Caco-2 (cell line): ENCODE results near the gene DOCK10. TPM values are rescaled to one million over a fixed set of nuclear protein-coding genes. Genes with fewer than 3 reads are reported as not detected.

ENCODE experiments used
- BruUV-seq: library from RNA; stranded (reverse); fragments of 400-500 nt; replicated peaks from 2 replicates; lab custom pipeline; 2021; lab: Mats Ljungman, UMichigan
- CTCF ChIA-PET: fragments of 300-600 bp; sonication (Branson Sonifier 250); formaldehyde crosslinking; loops from one replicate; lab custom pipeline; 2022; ENCODE audit warnings: antibody characterized with exemption; lab: Charles Lee
- POLR2A ChIA-PET: fragments of 300-600 bp; sonication (Branson Sonifier 250); formaldehyde crosslinking; loops from one replicate; lab custom pipeline; 2022; ENCODE audit warnings: antibody characterized with exemption; lab: Charles Lee
- DNase-seq, 2 experiments: peaks; one replicate each; pipeline versions ENCODE4 v3.0.0 to v3.0.0-alpha.2; 2020 to 2022
- H3K27me3 ChIP-seq: replicated peaks from 2 replicates; pipeline ENCODE4 v1.6.0; 2011; ENCODE audit warnings: low read length; ENCODE audit not compliant: control insufficient read depth, insufficient read depth
- H3K36me3 ChIP-seq: 2 replicates; pipeline ENCODE4 v1.5.1; 2011; ENCODE audit warnings: low read length; ENCODE audit not compliant: control insufficient read depth, insufficient read depth
- H3K4me1 ChIP-seq: fragments of 250-450 bp; sonication (Bioruptor Pico); 2 replicates; pipeline ENCODE4 v1.5.1; 2020; ENCODE audit warnings: mild to moderate bottlenecking
- H3K4me3 ChIP-seq: 2 replicates; pipeline ENCODE4 v1.5.1; 2011; ENCODE audit warnings: low read depth, mild to moderate bottlenecking, control low read depth, low read length
- H3K9me3 ChIP-seq: fragments of 250-450 bp; sonication (Bioruptor Pico); 2 replicates; pipeline ENCODE4 v1.5.1; 2020; ENCODE audit warnings: mild to moderate bottlenecking, moderate library complexity
- H3K27ac Mint-ChIP-seq: one replicate; pipeline ENCODE4 v1.8.0; 2022; ENCODE audit warnings: mixed read lengths; ENCODE audit not compliant: unreplicated experiment
- H3K27me3 Mint-ChIP-seq: one replicate; pipeline ENCODE4 v1.8.0; 2022; ENCODE audit warnings: mixed read lengths; ENCODE audit not compliant: insufficient read depth, unreplicated experiment
- H3K36me3 Mint-ChIP-seq: one replicate; pipeline ENCODE4 v1.8.0; 2022; ENCODE audit warnings: mild to moderate bottlenecking, mixed read lengths; ENCODE audit not compliant: insufficient read depth, unreplicated experiment
- H3K4me1 Mint-ChIP-seq: one replicate; pipeline ENCODE4 v1.8.0; 2022; ENCODE audit warnings: low read depth, mixed read lengths; ENCODE audit not compliant: unreplicated experiment
- H3K4me3 Mint-ChIP-seq: one replicate; pipeline ENCODE4 v1.8.0; 2022; ENCODE audit warnings: mild to moderate bottlenecking, moderate library complexity, mixed read lengths; ENCODE audit not compliant: unreplicated experiment
- H3K9me3 Mint-ChIP-seq: one replicate; pipeline ENCODE4 v1.8.0; 2022; ENCODE audit warnings: mixed read lengths; ENCODE audit not compliant: unreplicated experiment
- intact Hi-C: fragments of 100-400 bp; cut with micrococcal nuclease; formaldehyde crosslinking; loops from one replicate; pipeline ENCODE4 v1.10.0; 2022; ENCODE audit not compliant: unreplicated experiment
- total RNA-seq: library from RNA; stranded (reverse); gene quantifications from 2 replicates; pipeline ENCODE4 v1.2.3, GENCODE V29; 2022
- TF ChIP-seq, protein P1 (sequence below), 2 experiments: fragments of 200-600 bp in 1 of 2; IDR thresholded peaks; 1 replicate in 1 of 2; 2 replicates in 1 of 2; pipeline versions ENCODE4 v1.5.1 to v1.8.0; 2011 to 2022; ENCODE audit warnings: antibody characterized with exemption in 1 of 2, control low read depth in 1 of 2, inconsistent platforms in 1 of 2, low read depth in 1 of 2, low read length in 1 of 2, mild to moderate bottlenecking in 1 of 2, moderate library complexity in 1 of 2; ENCODE audit not compliant: insufficient read depth in 1 of 2, severe bottlenecking in 1 of 2, unreplicated experiment in 1 of 2

DOCK10 gene
- total RNA-seq, 1 experiment from 2014 or later, result not detected

DNA sequence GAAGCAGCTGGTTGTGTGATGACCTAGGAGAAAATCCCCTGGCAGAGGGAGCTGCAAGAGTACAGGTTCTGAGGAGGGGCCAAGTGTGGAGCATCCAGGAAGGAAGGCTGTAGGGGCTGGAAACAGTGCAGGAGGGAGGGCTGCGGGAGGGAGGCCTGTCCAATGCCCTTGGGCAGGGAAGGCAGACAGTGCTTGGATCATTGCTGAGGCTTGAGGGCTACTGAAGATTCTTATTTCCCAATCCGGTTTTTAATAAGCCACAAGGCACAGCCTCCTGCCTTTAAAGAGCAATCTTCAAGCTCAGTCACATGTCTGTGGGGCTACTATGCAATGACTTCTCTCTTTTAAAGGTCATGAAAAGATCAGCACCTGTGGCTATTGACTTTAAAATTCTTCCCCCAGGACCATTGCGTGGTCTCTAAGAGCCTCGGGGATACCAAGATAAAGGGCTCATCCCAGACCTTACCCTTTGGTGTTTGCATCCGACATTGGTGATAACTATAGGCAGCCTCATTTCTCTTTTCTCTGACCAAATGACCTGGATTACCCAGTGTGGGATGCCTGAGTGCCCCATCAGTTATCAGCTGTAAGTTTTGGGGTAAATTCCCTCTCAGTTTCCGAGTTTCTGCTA, 149.6 kb downstream of the DOCK10 start:
- POLR2A ChIA-PET, result no interaction called here
- Mint-ChIP-seq H3K9me3 (no peaks in the 10 kb centered on the region), H3K27ac (no peak overlapping the region), H3K36me3 (no peaks in the 10 kb centered on the region), H3K4me1 (no peaks in the 10 kb centered on the region), H3K27me3 (peaks cover 2% of the 10 kb centered on the region), H3K4me3 (no peak overlapping the region)
- Histone ChIP-seq H3K36me3 (no peaks in the 10 kb centered on the region), H3K27me3 (no peaks in the 10 kb centered on the region), H3K4me3 (no peak overlapping the region), H3K9me3 (no peaks in the 10 kb centered on the region), H3K4me1 (no peaks in the 10 kb centered on the region)
- TF ChIP-seq, protein P1, sequence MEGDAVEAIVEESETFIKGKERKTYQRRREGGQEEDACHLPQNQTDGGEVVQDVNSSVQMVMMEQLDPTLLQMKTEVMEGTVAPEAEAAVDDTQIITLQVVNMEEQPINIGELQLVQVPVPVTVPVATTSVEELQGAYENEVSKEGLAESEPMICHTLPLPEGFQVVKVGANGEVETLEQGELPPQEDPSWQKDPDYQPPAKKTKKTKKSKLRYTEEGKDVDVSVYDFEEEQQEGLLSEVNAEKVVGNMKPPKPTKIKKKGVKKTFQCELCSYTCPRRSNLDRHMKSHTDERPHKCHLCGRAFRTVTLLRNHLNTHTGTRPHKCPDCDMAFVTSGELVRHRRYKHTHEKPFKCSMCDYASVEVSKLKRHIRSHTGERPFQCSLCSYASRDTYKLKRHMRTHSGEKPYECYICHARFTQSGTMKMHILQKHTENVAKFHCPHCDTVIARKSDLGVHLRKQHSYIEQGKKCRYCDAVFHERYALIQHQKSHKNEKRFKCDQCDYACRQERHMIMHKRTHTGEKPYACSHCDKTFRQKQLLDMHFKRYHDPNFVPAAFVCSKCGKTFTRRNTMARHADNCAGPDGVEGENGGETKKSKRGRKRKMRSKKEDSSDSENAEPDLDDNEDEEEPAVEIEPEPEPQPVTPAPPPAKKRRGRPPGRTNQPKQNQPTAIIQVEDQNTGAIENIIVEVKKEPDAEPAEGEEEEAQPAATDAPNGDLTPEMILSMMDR (IDR thresholded peaks at IDR 0.05; ENCODE audit: insufficient read depth in 1 of 2, low read depth in 1 of 2, low read length in 1 of 2, severe bottlenecking in 1 of 2, unreplicated experiment in 1 of 2), result no peak
- no TSS peak for BruUV-seq
- intact Hi-C loops, result no loop called here
- no peak for DNase-seq
- CTCF ChIA-PET, result no interaction called here

DNA sequence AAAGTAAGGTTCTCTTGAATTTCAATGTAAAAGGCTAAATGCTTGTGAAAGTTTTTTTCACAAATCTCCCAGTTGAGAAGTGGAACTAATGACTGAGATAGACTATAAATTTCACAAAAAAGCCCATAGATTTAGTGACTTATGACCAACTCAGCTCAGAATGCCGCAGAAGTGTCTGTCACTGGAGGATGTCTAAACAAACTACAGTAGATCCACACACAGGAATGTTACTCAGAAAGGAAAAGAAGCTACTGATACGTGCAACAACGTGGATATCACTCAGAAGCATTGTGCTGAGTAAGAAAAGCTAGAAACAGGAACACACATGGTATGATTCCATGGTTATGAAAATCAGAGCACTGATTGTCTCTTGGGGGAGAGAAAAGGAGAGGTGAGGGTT, 151.9 kb downstream of the DOCK10 start:
- CTCF ChIA-PET, result no interaction called here
- intact Hi-C loops, result no loop called here
- no peaks in the 10 kb centered on the region for H3K27me3 ChIP-seq

DNA sequence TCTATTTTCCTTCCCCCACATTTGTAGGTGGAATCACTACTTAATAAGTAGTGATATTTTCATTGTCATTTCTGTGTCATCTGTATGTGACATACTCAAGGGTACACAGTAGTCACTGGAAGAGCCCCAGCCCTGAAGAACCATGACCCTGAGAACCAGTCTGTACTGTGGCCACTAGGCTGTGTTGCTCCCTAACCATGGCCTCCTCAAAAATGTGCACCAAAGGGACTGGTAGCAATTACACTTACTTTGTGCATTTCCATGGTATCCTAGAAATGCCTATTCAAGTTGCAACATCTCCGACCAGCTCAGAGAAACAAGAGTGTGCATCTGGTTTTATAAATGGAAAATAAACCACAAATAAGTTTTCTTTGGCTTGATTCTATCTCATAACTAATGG, 155.1 kb downstream of the DOCK10 start:
- ChIA-PET CTCF (no interaction called here), POLR2A (no interaction called here)
- no TSS peak for BruUV-seq

More for the DNA sequence above, 151.9 kb downstream of the DOCK10 start:
- Histone ChIP-seq H3K4me3 (no peak overlapping the region), H3K9me3 (no peaks in the 10 kb centered on the region), H3K4me1 (no peaks in the 10 kb centered on the region), H3K36me3 (no peaks in the 10 kb centered on the region)
- no peak overlapping the region for H3K27ac Mint-ChIP-seq
- no peaks in the 10 kb centered on the region for H3K4me1 Mint-ChIP-seq
- no peak overlapping the region for H3K4me3 Mint-ChIP-seq
- POLR2A ChIA-PET, result no interaction called here
- TF ChIP-seq, protein P1 (IDR thresholded peaks at IDR 0.05; ENCODE audit: insufficient read depth in 1 of 2, low read depth in 1 of 2, low read length in 1 of 2, severe bottlenecking in 1 of 2, unreplicated experiment in 1 of 2), result no peak
- no peaks in the 10 kb centered on the region for H3K9me3 Mint-ChIP-seq
- BruUV-seq, result no TSS peak
- no peaks in the 10 kb centered on the region for H3K36me3 Mint-ChIP-seq
- no peak for DNase-seq
- peaks cover 2% of the 10 kb centered on the region for H3K27me3 Mint-ChIP-seq

More for the DNA sequence above, 155.1 kb downstream of the DOCK10 start:
- TF ChIP-seq, protein P1 (IDR thresholded peaks at IDR 0.05; ENCODE audit: insufficient read depth in 1 of 2, low read depth in 1 of 2, low read length in 1 of 2, severe bottlenecking in 1 of 2, unreplicated experiment in 1 of 2), result no peak
- Histone ChIP-seq H3K4me1 (no peaks in the 10 kb centered on the region), H3K9me3 (no peaks in the 10 kb centered on the region), H3K27me3 (no peaks in the 10 kb centered on the region), H3K36me3 (no peaks in the 10 kb centered on the region), H3K4me3 (no peak overlapping the region)
- no peaks in the 10 kb centered on the region for H3K9me3 Mint-ChIP-seq
- intact Hi-C loops, result no loop called here
- DNase-seq, result no peak
- H3K27ac Mint-ChIP-seq, result no peak overlapping the region
- H3K4me1 Mint-ChIP-seq, result no peaks in the 10 kb centered on the region
- no peak overlapping the region for H3K4me3 Mint-ChIP-seq
- H3K27me3 Mint-ChIP-seq, result peaks cover 5% of the 10 kb centered on the region
- H3K36me3 Mint-ChIP-seq, result no peaks in the 10 kb centered on the region
